ENCODE data around the gene ELF5. TPM values are rescaled to one million over a fixed set of nuclear protein-coding genes. Genes with fewer than 3 reads are reported as not detected.

Gene ELF5
- total and polyA plus RNA-seq, 8 donors = 0.09 to 0.46 (median 0.14) TPM; not detected in 2

- FAIRE-seq = no peak
These were observed 3.4 kb downstream of the ELF5 start for GRCh38 chr11:34510218-34510617.

GRCh38 chr11:34509336-34509876 lies 4.2 kb downstream of the ELF5 start:
- no peak for DNase-seq
- FAIRE-seq = no peak
- no peaks in the 10 kb centered on the region for H3K4me1 ChIP-seq
- no peaks in the 10 kb centered on the region for H3K27me3 ChIP-seq
- H3K27ac ChIP-seq = no peak overlapping the region
- WGBS, 2 donors = 8 to 11% methylated on average over 5 of the region's 5 CpGs
- intact Hi-C loops (cut with DNase I) = no loop called here
- no peak overlapping the region for H3K4me3 ChIP-seq
- no peaks in the 10 kb centered on the region for H3K9me3 ChIP-seq
- TF ChIP-seq CTCF (IDR thresholded peaks at IDR 0.05) = no peak
- peak in 2 of 4 donors; percentile 13 to 33 for ATAC-seq
- no peaks in the 10 kb centered on the region for H3K36me3 ChIP-seq

More at GRCh38 chr11:34510218-34510617, 3.4 kb downstream of the ELF5 start:
- Histone ChIP-seq H3K27ac (no peak overlapping the region), H3K9me3 (no peaks in the 10 kb centered on the region), H3K36me3 (no peaks in the 10 kb centered on the region), H3K27me3 (no peaks in the 10 kb centered on the region), H3K4me1 (no peaks in the 10 kb centered on the region), H3K4me3 (no peak overlapping the region)
- DNase-seq (no peak), ATAC-seq (no peak)
- intact Hi-C loops (cut with DNase I) = no loop called here
- TF ChIP-seq CTCF (IDR thresholded peaks at IDR 0.05) = no peak

GRCh38 chr11:34508524-34508923 lies 5.1 kb downstream of the ELF5 start:
- no peak for DNase-seq
- no peaks in the 10 kb centered on the region for H3K4me1 ChIP-seq
- no peaks in the 10 kb centered on the region for H3K36me3 ChIP-seq
- H3K4me3 ChIP-seq = no peak overlapping the region
- TF ChIP-seq CTCF (IDR thresholded peaks at IDR 0.05) = no peak
- no peaks in the 10 kb centered on the region for H3K27me3 ChIP-seq
- H3K27ac ChIP-seq = no peak overlapping the region
- H3K9me3 ChIP-seq = no peaks in the 10 kb centered on the region
- no peak for FAIRE-seq
- WGBS, 2 donors = 22 to 40% methylated on average over 2 of the region's 2 CpGs
- ATAC-seq = peak in 2 of 4 donors; percentile 13 to 35
- intact Hi-C loops (cut with DNase I) = no loop called here

GRCh38 chr11:34507610-34508009 lies 6.0 kb downstream of the ELF5 start:
- intact Hi-C loops (cut with DNase I) = no loop called here
- 74 to 77% methylated on average over 5 of the region's 5 CpGs for WGBS, 2 donors
- Histone ChIP-seq H3K4me1 (no peaks in the 10 kb centered on the region), H3K9me3 (no peaks in the 10 kb centered on the region), H3K27ac (no peak overlapping the region), H3K4me3 (no peak overlapping the region), H3K36me3 (no peaks in the 10 kb centered on the region), H3K27me3 (no peaks in the 10 kb centered on the region)
- no peak for DNase-seq
- TF ChIP-seq CTCF (IDR thresholded peaks at IDR 0.05) = no peak
- FAIRE-seq = no peak
- no peak for ATAC-seq

GRCh38 chr11:34507156-34507555 lies 6.4 kb downstream of the ELF5 start:
- no peaks in the 10 kb centered on the region for H3K4me1 ChIP-seq
- 77 to 94% methylated on average over 6 of the region's 6 CpGs for WGBS, 2 donors
- FAIRE-seq = no peak
- no peaks in the 10 kb centered on the region for H3K27me3 ChIP-seq
- TF ChIP-seq CTCF (IDR thresholded peaks at IDR 0.05) = no peak
- H3K36me3 ChIP-seq = no peaks in the 10 kb centered on the region
- no peak for ATAC-seq
- no peak for DNase-seq
- H3K27ac ChIP-seq = no peak overlapping the region
- H3K9me3 ChIP-seq = no peaks in the 10 kb centered on the region
- H3K4me3 ChIP-seq = no peak overlapping the region
- intact Hi-C loops (cut with DNase I) = no loop called here

Data from pancreas (tissue), 10 donors.